Endometrial microvascular endothelial cells (primary cell): Measurements from ENCODE around the gene B4GALNT4. TPM values are rescaled to one million over a fixed set of nuclear protein-coding genes. Genes with fewer than 3 reads are reported as not detected.
"Not testable (repeated sequence)": the region's sequence is repeated elsewhere in the genome, so short reads cannot be mapped to it uniquely, and the experiment has no call there.

Experiments used
- in situ Hi-C: cut with HindIII; loops from 2 replicates; pipeline ENCODE4 v1.10.0; 2017; ENCODE audit warnings: low sequenced_read_pairs, low pct_unique_long_range_greater_than_20kb; ENCODE audit errors: inconsistent ontology term
- total RNA-seq: library from RNA; depleted of rRNA; stranded (reverse); fragments of >200 nt; gene quantifications from one replicate; pipeline ENCODE4 v1.2.3, GENCODE V29; 2015; ENCODE audit errors: inconsistent ontology term

B4GALNT4 gene
- total RNA-seq, 1 donor from 2014 or later, result 0.09 TPM

DNA sequence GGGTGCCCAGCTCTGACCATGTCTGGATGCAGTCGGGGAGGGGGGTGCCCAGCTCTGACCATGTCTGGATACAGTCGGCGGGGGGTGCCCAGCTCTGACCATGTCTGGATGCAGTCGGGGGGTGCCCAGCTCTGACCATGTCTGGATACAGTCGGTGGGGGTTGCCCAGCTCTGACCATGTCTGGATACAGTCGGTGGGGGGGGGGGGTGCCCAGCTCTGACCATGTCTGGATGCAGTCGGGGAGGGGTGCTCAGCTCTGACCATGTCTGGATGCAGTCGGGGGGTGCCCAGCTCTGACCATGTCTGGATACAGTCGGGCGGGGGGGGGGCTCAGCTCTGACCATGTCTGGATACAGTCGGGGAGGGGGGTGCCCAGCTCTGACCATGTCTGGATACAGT is 42.2 kb downstream of the B4GALNT4 start:
- in situ Hi-C loops, result not testable (repeated sequence)

DNA sequence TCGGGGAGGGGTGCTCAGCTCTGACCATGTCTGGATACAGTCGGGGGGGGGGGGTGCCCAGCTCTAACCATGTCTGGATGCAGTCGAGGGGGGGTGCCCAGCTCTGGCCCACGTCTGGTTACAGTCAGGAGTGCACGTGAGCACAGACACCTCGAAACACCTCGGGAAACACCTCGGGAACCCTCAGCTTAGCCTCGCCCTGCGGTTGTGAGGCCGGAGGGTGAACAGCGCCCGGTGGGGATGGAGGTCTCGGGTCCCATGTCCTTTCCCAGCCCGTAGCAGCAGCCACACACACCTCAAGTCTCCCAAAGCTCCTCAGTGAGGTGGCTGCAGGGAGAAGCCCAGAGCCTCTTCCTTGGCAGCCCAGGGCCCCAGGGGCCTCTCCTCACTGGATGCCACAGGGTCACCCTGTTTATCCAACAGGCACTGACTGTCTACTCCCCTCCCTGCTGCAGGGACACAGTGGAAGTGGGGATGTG is 43.4 kb downstream of the B4GALNT4 start:
- in situ Hi-C loops, result no loop called here

DNA sequence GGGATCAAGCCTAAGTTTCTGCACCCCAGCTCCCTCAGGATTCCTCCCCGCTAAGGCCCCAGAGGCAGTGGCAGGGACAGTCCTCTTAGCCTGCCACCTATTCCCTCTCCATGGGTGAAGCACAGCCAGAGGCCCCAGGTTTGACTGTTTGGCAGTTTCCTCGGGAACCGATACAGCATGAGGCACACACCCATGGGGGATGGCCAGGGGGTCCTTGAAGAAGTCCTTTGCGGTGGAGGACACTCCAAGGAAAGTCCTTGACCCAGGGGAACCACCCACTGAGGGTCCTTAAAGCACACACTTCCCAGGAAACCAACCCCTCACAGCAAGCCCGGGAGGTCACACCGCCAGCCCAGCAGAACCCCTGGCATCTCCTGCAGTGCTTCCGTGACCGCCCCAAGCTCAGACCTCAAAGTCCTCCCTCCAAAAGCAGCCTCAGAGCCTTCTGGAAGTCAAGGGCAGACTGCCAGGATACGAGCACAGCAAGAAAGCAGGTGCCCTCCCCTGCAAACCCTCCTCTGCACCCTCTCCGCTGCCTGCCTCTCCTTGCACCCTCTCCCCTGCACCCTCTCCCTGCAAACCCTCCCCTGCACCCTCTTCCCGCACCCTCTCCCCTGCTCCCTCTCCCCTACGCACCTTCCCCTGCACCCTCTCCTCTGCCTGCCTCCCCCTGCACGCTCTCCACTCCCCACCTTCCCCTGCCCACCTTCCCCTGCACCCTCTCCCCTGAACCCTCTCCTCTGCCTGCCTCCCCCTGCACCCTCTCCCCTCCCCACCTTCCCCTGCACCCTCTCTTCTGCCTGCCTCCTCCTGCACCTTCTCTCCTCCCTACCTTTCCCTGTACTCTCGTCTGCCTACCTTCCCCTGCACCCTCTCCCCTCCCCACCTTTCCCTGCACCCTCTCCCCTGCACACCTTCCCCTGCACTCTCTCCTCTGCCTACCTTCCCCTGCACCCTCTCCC is 44.1 kb downstream of the B4GALNT4 start:
- in situ Hi-C loops, result no loop called here

DNA sequence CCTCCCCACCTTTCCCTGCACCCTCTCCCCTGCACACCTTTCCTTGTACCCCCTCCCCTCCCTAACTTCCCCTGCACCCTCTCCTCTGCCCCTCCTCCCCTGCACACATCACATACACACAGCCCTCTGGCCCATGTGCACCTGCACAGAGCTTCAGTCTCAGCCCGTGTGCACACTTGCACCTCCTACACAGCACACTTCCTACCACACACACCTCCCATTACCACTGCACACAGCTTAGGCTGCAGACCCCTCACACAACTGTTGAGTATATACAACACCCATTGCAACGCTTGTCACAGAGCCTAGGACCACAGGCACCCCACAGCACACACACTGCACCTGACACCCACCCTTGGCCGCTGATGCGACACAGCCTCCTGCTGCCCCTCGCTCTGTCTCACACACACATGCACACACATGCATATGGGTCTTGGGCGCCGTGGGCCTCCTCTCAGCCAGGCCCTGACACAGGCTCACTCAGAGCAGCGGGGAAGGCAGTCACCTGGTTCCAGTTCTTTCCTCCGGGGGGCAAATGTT is 45.1 kb downstream of the B4GALNT4 start:
- in situ Hi-C loops, result no loop called here

DNA sequence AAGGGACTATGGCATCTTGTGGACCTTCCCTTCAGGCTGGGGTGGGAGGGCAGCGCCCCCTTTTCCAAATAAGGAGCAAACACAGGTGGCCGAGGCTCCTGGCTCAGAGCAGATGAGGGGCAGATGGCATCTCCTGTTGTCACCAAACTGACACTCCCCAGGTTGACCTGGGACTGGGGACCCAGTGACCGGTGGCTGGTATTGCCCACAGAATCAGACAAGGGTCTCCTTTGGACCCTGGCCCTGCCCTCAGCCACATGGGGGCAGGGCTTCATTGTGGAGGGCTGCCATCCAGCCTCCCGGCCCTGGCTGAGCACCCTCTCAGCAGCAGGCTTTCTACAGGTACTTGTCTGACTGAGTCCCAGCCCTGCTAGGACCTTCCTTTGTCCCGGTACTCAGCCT is 46.3 kb downstream of the B4GALNT4 start:
- in situ Hi-C loops, result no loop called here

DNA sequence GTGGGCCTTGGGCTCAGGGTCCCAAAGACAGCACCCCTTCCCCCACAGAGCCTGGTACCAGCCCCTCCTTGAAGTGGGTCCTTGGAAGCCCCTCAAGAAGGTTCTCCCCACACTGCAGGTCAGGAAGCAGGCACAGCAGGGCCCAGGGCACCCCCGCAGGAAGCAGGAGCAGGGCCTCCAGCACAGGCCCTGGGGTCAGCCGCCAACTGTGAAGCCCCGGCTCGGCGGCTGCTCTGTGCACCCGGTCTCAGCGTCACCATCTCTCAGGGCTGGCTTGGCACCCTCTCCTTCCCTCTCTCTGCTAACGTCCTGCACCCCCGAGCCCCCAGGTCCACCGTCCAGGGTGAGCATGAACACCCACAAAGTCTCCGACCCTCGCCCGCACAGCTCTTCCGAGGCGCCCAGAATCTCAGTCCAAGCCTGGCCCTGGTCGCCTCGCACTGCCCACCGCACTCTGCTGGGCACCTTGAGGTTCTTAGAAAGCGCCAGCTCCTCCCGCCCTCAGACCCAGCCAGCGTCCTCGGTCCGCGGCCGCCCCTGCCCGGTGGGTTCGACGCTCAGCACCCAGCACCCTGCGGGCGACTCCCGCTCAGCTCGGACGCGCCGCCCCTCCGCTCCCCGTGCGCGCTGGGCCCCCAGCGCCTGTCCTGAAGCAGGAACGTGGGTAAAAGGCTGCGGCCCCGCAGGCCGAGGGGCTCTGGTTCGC is 46.9 kb downstream of the B4GALNT4 start:
- in situ Hi-C loops, result no loop called here

DNA sequence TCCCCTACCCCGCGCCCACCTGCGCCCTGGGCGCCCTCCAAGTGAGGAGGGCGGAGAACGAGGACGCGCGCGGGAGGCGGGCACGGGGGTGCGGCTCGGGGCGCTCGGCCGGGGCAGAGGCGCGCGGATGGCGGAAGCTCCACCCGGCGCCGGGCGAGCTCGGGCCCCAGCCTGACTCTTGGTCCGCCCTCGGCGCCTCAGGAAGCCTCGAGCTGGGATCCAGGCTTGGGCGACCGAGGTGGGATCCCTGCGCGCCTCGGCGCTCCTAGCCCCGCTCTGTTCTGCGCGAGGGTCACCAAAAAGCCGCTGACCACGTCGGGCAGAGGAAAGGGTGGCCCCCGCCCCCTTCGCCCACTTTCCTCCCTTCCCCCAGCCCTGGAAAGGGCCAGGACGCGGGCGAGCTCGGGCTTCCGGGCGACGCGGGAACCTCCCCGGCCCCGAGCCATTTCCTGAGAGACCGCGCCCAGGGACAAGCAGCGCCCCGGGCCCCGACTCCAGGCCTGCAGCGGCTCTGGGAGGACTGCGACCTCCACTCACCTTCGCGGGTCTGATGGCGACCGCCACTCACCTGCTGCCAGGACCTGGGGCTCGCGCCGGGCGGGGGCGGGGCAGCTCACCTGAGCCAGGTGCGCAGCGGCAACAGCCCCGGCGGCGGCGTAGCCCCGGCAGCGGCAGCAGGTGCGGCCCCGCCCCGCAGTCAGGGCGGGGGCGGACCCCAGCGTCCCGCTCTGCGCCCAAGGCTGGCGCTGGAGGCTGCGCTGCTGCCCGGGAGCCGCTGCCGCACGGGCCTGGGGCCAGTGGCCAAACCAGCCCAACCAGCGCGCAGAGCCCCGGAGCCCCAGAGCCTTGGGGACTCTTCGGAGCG is 47.7 kb downstream of the B4GALNT4 start:
- in situ Hi-C loops, result no loop called here

DNA sequence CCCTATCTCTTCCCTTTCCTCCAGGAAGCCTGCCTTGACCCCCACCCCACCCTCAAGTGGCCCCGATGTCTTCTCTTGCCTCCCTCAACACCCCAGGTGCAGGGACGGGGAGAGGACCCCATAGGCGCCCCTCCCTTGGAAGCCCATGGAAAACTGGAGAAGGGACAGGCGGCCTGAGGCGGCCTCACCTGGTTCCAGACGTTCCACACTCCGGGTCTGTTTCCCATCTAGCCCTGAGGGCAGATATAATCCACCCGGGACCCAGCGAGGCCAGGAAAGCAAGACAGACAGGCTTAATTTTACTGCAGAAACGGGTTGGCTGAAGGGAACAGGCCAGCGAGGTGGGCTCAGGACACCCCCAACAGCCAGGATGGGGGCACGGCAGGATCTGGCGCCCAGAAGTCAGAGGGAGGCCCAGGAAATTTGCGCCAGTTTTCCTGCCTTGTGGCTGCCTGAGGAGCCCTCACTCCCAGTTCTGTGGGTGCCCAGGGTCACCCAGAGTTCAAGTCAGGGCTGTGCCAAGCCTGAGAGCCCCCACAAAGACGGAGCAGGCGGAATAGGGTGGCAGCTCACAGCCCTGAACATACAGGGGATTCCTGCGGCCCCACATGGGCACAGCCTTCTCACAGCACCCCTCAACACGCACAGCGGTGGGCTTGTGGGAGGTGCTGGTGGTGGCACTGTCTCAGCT is 48.5 kb downstream of the B4GALNT4 start:
- in situ Hi-C loops, result no loop called here

DNA sequence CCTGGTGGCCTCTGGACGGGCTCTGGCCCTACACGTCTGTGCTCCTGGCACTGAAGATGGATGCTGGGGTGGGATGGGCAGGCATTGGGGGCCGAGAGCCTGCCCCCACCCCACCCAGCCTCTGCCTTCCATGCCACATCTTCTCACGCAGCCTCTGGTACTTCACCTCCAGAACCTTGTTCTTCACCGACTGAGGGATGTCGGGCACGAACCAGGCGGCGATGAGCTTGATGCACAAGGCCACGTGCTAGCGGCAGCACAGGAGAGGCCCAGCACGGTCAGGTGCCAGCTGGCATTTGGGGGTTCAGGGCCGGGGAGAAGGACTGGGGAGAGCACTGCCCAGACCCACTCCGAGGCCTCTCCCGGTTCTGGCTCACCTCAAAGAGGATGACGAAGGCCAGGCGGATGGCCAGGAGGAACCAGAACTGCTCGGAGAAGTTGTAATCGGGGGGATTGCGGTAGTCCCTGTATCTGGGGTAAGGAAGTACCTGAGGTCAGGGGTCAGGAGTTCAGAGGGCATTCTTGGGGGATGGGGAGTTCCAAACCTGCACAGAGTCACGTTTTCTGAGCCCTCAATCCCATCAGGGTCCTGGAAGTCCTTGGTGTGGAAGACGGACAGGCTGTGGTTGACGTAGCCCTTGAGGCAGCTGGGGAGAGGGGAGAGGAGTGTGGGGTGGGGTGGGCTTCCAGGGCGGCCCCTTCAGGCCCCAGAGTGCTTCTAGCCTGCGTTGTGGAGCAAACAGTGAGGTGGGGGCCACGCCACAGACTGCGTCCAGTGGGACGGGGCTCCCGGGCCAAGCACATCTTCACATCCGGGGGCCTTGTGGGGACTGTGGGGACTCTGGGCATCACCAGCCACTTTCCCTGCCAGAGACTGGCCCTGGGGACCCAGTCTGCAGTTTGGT is 49.3 kb downstream of the B4GALNT4 start:
- in situ Hi-C loops, result no loop called here

DNA sequence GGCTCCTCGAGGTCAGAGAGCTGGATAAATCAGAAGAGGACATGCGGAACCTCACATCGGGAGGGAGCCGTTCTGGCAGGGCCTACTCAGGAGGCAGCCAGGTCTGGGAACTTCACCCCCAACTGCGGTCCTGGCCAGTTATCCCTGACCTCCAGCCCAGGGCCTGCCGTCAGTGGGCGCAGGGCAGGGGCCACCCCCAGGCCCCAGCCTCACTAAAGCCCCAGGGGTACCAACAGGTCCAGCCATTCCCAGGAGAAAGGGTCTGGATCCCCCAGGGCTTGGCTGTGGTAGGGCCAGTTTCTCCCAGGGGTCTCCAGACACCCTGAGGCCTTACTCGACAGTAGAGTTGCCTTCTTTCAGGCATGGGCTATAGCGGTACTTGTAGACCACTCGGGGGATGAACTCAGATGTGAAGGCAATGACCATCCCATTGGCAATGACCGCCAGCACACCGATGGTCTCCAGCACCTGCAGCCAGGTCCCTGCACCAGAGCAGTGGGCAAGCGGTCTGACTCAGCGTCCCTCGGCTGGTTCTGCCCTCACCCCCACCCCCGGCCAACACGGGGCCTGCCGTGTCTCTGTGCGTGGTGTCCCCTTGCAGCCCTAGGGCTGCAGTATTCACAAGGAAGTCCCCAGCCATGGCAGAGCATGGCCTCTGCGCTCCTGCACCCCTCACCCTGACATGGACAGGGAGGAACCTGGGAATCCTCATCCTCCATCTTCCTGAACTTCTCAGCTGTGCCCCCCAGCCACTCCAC is 50.1 kb downstream of the B4GALNT4 start:
- in situ Hi-C loops, result no loop called here

DNA sequence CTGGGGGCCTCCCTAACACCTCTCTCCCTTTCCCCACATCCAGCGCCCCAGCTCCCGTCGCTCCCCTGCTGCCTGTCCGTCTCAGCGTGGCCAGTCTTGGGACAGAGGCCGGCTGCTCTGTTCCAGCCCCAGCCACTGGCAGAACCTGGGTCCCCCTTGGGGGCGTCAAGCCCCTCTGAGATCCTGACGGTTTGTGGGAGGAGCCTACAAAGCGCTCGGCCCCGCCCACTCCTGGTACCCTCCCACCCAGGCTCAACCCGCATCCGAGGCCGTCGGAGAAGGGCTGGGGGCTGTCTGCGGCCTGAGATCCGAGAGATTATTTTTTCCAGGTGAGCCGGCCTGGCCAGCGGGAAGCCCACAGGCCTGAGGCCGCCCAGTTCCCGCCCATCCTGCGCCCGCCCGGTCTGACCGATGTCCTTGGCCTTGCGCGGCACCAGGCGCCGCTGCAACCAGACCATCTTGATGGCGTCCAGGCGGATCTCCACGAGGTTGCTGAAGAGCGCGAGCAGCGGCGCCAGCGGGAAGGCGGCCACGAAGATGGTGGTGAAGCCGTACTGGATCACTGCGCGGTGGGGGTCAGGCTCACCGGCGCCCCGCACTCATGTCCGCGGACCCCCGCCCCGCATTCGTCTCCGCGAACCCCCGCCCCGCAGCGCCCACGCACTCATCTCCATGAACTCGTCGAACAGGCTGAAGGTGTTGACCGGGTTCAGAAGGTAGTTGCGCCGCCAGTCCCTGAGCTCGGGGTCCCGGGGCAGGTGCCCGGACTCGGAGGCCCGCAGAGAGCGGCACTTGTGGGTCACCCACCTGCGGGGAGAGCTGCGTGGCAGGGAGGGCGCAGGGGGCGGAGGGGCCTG is 51.0 kb downstream of the B4GALNT4 start:
- in situ Hi-C loops, result no loop called here

DNA sequence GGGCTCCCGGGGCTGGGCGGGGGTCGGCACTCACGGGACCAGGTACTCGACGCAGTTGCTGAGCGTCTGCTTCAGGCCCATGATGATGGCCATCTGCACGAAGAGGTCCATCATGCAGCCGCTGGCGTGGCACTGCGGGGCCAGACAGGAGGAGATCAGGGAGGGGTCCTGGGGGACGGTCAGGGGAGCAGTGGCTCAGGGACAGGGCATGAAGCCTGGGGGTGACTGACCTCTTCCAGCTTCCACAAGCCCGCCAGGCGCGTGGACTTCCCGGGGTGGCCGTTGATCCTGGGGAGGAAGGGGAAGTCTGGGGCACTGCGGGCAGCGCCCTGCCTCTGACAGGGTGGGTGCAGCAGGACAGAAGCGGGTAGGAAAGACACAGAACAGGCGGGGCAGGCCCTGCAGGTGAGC is 51.6 kb downstream of the B4GALNT4 start:
- in situ Hi-C loops, result no loop called here

DNA sequence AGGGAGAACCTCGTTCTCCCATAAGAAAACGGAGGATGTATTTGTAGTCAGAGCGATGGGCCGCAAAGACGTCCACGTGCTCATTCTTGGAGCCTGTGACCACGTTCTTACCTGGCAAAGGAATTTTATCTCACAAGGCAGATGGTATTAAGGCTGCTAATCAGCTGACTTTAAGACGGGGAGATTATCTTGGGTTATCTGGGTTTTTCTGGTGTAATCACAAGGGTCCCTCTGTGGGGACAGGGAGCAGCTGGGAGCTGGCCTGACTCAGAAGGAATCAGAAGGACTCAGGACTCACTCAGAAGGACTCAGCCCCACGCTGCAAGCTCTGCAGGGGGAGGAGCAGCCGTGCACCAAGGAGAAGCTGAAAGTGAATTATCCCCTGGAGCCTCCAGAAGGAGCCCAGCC is 53.0 kb downstream of the B4GALNT4 start:
- in situ Hi-C loops, result no loop called here

DNA sequence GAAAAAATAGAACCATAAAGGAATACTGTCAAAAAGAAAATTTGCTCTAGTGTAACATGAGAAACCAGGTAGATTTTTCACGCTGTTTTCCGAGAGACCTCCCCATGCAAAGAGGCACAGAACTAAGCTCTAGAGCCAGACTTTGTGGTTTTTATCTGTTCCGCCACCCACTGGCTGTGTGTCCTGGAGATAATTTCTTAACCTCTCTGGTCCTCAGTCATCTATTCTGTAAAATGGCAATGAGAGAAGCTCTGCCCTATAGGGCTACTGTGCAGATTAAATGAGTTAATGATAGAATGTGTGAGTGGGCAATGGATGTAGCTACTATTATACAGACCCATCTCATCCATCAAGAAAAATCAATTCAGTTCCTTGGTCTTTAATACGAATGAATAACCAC is 54.9 kb downstream of the B4GALNT4 start:
- in situ Hi-C loops, result no loop called here

DNA sequence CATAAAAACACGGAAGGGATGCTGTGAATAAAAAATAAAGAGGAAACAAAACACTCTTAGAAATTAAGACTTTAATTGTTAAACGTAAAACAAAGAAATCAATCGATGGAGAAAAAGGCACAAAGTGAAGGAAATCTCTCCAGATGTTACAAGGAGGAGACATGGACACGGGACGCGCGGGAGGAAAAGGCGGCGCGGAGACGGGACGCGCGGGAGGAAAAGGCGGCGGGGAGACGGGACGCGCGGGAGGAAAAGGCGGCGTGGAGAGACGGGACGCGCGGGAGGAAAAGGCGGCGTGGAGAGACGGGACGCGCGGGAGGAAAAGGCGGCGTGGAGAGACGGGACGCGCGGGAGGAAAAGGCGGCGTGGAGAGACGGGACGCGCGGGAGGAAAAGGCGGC is 55.5 kb downstream of the B4GALNT4 start:
- in situ Hi-C loops, result not testable (repeated sequence)

DNA sequence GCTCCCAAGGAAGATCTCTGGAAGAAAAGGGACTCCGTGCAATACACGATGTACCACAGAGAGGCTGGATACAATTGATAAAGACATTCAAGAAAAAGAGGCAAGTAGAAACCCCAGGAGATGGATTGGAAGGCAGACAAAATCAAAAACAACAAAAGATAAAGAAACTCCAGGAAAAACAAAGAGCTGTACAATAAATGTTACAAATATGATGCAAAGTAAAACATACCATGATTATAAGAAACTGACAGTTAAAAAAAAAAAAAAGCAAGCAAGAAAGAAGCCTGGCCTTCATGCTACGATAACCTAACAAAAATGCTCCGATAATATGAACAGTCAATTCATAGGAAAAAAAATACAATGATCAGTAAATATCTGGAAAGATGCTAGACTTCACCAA is 56.0 kb downstream of the B4GALNT4 start:
- in situ Hi-C loops, result no loop called here
